Lower lobe of right lung (tissue), 2 donors: ENCODE measurements around the gene SERINC5. TPM values are rescaled to one million over a fixed set of nuclear protein-coding genes. Genes with fewer than 3 reads are reported as not detected.

Source experiments
- ATAC-seq, 2 donors: fragments of 200-7000 bp; cut with Tn5 transposase; one replicate each; pipeline ENCODE4 v1.9.1; 2020 to 2022; ENCODE audit warnings: mild to moderate bottlenecking in 2 of 2, moderate library complexity in 2 of 2
- DNase-seq: peaks from one replicate; pipeline ENCODE4 v3.0.0-alpha.2; 2020
- H3K27ac ChIP-seq: fragments of 200-600 bp; one replicate; pipeline ENCODE4 v1.8.0; 2022
- H3K27me3 ChIP-seq: fragments of 200-600 bp; one replicate; pipeline ENCODE4 v1.8.0; 2022; ENCODE audit warnings: low read depth
- H3K36me3 ChIP-seq: fragments of 200-600 bp; one replicate; pipeline ENCODE4 v1.8.0; 2022; ENCODE audit warnings: mild to moderate bottlenecking
- H3K4me1 ChIP-seq: fragments of 200-600 bp; one replicate; pipeline ENCODE4 v1.8.0; 2022
- H3K4me3 ChIP-seq: fragments of 200-600 bp; one replicate; pipeline ENCODE4 v1.8.0; 2022; ENCODE audit warnings: mild to moderate bottlenecking
- H3K9me3 ChIP-seq: fragments of 200-600 bp; one replicate; pipeline ENCODE4 v1.8.0; 2022
- CTCF ChIP-seq: fragments of 200-600 bp; IDR thresholded peaks from one replicate; pipeline ENCODE4 v1.8.0; 2022; ENCODE audit warnings: antibody characterized with exemption, mild to moderate bottlenecking
- intact Hi-C: fragments of 100-400 bp; cut with DNase I; formaldehyde crosslinking; loops from one replicate; pipeline ENCODE4 v1.11.0; 2022
- total RNA-seq: library from RNA; stranded (reverse); fragmentation: NEBNext Ultra II Directional; extraction: Animal tissue kit (Norgen Biotek cat#: 25700); gene quantifications from one replicate; pipeline ENCODE4 v1.2.1, GENCODE V29; 2021
- donor health status: DM: no; HTN: yes; CAD: no; lungs with severe emphysema.

SERINC5 gene
- total RNA-seq, 1 donor from 2014 or later = 52.6 TPM

GRCh38 chr5:80296121-80296520 is 40.3 kb upstream of the SERINC5 start:
- no peaks in the 10 kb centered on the region for H3K4me1 ChIP-seq
- no peak for TF ChIP-seq CTCF
- no peak overlapping the region for H3K4me3 ChIP-seq
- no peaks in the 10 kb centered on the region for H3K9me3 ChIP-seq
- intact Hi-C loops = no loop called here
- no peak for DNase-seq
- no peaks in the 10 kb centered on the region for H3K27me3 ChIP-seq
- no peaks in the 10 kb centered on the region for H3K36me3 ChIP-seq
- H3K27ac ChIP-seq = no peak overlapping the region
- no peak for ATAC-seq

GRCh38 chr5:80291761-80292160 is 35.9 kb upstream of the SERINC5 start:
- DNase-seq = no peak
- no peaks in the 10 kb centered on the region for H3K4me1 ChIP-seq
- ATAC-seq = no peak
- H3K4me3 ChIP-seq = no peak overlapping the region
- no peaks in the 10 kb centered on the region for H3K9me3 ChIP-seq
- H3K27ac ChIP-seq = no peak overlapping the region
- no peak for TF ChIP-seq CTCF
- H3K27me3 ChIP-seq = no peaks in the 10 kb centered on the region
- intact Hi-C loops = no loop called here
- H3K36me3 ChIP-seq = no peaks in the 10 kb centered on the region

GRCh38 chr5:80289320-80289719 is 33.5 kb upstream of the SERINC5 start:
- no peaks in the 10 kb centered on the region for H3K9me3 ChIP-seq
- H3K4me3 ChIP-seq = no peak overlapping the region
- no peak for ATAC-seq
- intact Hi-C loops = no loop called here
- no peaks in the 10 kb centered on the region for H3K27me3 ChIP-seq
- no peaks in the 10 kb centered on the region for H3K36me3 ChIP-seq
- TF ChIP-seq CTCF = no peak
- H3K4me1 ChIP-seq = no peaks in the 10 kb centered on the region
- DNase-seq = no peak
- no peak overlapping the region for H3K27ac ChIP-seq

- Histone ChIP-seq H3K4me3 (no peak overlapping the region), H3K27ac (no peak overlapping the region), H3K36me3 (no peaks in the 10 kb centered on the region), H3K9me3 (no peaks in the 10 kb centered on the region), H3K27me3 (no peaks in the 10 kb centered on the region), H3K4me1 (no peaks in the 10 kb centered on the region)
- TF ChIP-seq CTCF = no peak
- no peak for DNase-seq
- intact Hi-C loops = no loop called here
- no peak for ATAC-seq
Measured at GRCh38 chr5:80288177-80288576, 32.3 kb upstream of the SERINC5 start.

- no peak for DNase-seq
- ATAC-seq = no peak
- intact Hi-C loops = no loop called here
- Histone ChIP-seq H3K27ac (no peak overlapping the region), H3K4me1 (no peaks in the 10 kb centered on the region), H3K36me3 (no peaks in the 10 kb centered on the region), H3K27me3 (no peaks in the 10 kb centered on the region), H3K4me3 (no peak overlapping the region), H3K9me3 (no peaks in the 10 kb centered on the region)
- no peak for TF ChIP-seq CTCF
Measured at GRCh38 chr5:80284720-80285119, 28.9 kb upstream of the SERINC5 start.

- Histone ChIP-seq H3K4me1 (no peaks in the 10 kb centered on the region), H3K27ac (no peak overlapping the region), H3K9me3 (no peaks in the 10 kb centered on the region), H3K4me3 (no peak overlapping the region), H3K36me3 (no peaks in the 10 kb centered on the region), H3K27me3 (no peaks in the 10 kb centered on the region)
- TF ChIP-seq CTCF = no peak
- DNase-seq (no peak), ATAC-seq (no peak)
- intact Hi-C loops = no loop called here
Measured at GRCh38 chr5:80283360-80283759, 27.5 kb upstream of the SERINC5 start.
